Muscle layer of duodenum (tissue), 2 donors: ENCODE measurements around the gene GOLGA6A.
"Not testable (repeated sequence)": the region's sequence is repeated elsewhere in the genome, so short reads cannot be mapped to it uniquely, and the experiment has no call there.

Experiments used
- H3K27ac ChIP-seq: one replicate; pipeline ENCODE4 v1.7.0; 2013; ENCODE audit warnings: mild to moderate bottlenecking, low read length
- H3K27me3 ChIP-seq: one replicate; pipeline ENCODE4 v1.7.0; 2013; ENCODE audit warnings: low read depth, mild to moderate bottlenecking, control low read depth, low read length
- H3K36me3 ChIP-seq, 2 donors: one replicate each; pipeline ENCODE4 v1.7.0; 2013; ENCODE audit warnings: low read length in 2 of 2, control low read depth in 1 of 2, mild to moderate bottlenecking in 1 of 2; ENCODE audit not compliant: insufficient read depth in 2 of 2, control insufficient read depth in 1 of 2
- H3K4me1 ChIP-seq, 2 donors: one replicate each; pipeline ENCODE4 v1.7.0; 2013; ENCODE audit warnings: low read length in 2 of 2, mild to moderate bottlenecking in 2 of 2, control low read depth in 1 of 2, moderate library complexity in 1 of 2; ENCODE audit not compliant: insufficient read depth in 2 of 2, control insufficient read depth in 1 of 2
- H3K4me3 ChIP-seq, 2 donors: one replicate each; pipeline ENCODE4 v1.7.0; 2013; ENCODE audit warnings: low read length in 2 of 2, low read depth in 1 of 2, mild to moderate bottlenecking in 1 of 2
- H3K9me3 ChIP-seq, 2 donors: one replicate each; pipeline ENCODE4 v1.7.0; 2013; ENCODE audit warnings: low read length in 2 of 2, control low read depth in 1 of 2, mild to moderate bottlenecking in 1 of 2; ENCODE audit not compliant: control insufficient read depth in 1 of 2
- donor health status: healthy.

Gene GOLGA6A

GRCh38 chr15:74124759-74125158 is 42.4 kb upstream of the GOLGA6A start:
- Histone ChIP-seq H3K27ac (no peak overlapping the region), H3K36me3 (no peaks in the 10 kb centered on the region), H3K4me1 (peaks cover 0 to 23% of the 10 kb centered on the region in 2 donors), H3K4me3 (no peak overlapping the region), H3K27me3 (peaks cover 37% of the 10 kb centered on the region), H3K9me3 (no peaks in the 10 kb centered on the region)

GRCh38 chr15:74124196-74124595 is 41.8 kb upstream of the GOLGA6A start:
- Histone ChIP-seq H3K4me3 (no peak overlapping the region), H3K27me3 (peaks cover 32% of the 10 kb centered on the region), H3K27ac (no peak overlapping the region), H3K4me1 (peaks cover 0 to 19% of the 10 kb centered on the region in 2 donors), H3K9me3 (no peaks in the 10 kb centered on the region), H3K36me3 (no peaks in the 10 kb centered on the region)

DNA sequence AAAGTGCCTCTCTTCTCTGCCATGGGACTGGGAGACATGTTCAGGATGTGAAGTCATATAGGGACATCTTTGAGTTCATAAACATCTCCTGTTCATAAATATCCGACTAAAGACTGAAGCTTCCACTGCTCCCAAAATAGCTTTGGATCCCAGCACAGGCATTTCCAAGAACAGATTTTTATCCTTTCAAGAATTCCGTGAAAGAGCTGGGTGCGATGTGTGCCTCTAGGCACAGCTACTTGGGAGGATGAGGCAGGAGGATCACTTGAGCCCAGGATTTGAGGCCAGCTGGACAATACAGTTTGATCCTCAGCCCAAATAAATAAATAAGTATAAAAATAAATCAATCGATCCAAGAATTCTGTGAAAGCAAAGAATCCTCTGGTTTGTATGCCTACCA is 41.3 kb upstream of the GOLGA6A start:
- Histone ChIP-seq H3K4me3 (no peak overlapping the region), H3K27me3 (peaks cover 26% of the 10 kb centered on the region), H3K27ac (no peak overlapping the region), H3K4me1 (peaks cover 0 to 14% of the 10 kb centered on the region in 2 donors), H3K9me3 (no peaks in the 10 kb centered on the region), H3K36me3 (no peaks in the 10 kb centered on the region)

DNA sequence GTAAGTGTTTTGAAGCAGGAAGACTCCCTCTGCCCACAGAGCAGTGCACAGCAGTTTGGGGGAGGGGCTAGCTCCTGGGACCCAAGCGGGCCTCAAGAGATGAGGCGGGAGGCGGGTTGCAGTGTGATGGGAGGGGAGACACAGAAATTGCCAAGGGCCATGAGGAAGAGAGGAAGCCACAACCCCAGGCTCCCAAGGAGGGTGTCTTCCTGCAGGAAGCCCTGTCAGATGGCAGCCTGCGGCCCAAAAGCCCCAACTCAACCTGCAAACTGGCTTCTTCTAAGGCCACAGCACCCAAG is 40.7 kb upstream of the GOLGA6A start:
- Histone ChIP-seq H3K27me3 (peaks cover 21% of the 10 kb centered on the region), H3K27ac (no peak overlapping the region), H3K4me1 (peaks cover 0 to 8% of the 10 kb centered on the region in 2 donors), H3K4me3 (no peak overlapping the region), H3K9me3 (no peaks in the 10 kb centered on the region), H3K36me3 (no peaks in the 10 kb centered on the region)

- Histone ChIP-seq H3K27ac (no peak overlapping the region), H3K36me3 (no peaks in the 10 kb centered on the region), H3K27me3 (peaks cover 19% of the 10 kb centered on the region)
Measured at GRCh38 chr15:74122403-74123130, 40.2 kb upstream of the GOLGA6A start.

DNA sequence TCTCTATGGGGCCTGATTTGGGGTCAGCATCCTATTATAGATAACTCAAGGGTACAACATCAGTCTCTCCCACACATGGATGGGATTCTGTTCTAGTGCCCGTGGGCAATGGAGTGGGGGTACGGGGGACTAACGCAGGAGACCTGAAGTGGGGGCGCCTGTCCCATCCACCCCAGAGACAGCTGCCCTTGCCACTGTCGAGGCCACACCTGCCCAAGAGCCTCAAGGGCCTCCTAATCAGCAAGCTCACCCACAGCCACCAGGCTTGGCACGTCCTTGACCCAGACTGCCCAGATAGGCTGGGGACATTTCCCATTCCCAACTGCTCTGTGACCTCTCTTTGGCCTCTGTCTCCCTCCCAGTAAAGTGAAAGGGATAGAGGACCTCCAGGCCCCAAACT is 39.5 kb upstream of the GOLGA6A start:
- Histone ChIP-seq H3K4me3 (no peak overlapping the region), H3K27me3 (peaks cover 19% of the 10 kb centered on the region), H3K27ac (no peak overlapping the region), H3K9me3 (no peaks in the 10 kb centered on the region), H3K36me3 (no peaks in the 10 kb centered on the region), H3K4me1 (no peaks in the 10 kb centered on the region)

More at GRCh38 chr15:74122403-74123130, 40.2 kb upstream of the GOLGA6A start:
- Histone ChIP-seq H3K4me3 (no peak overlapping the region), H3K9me3 (no peaks in the 10 kb centered on the region), H3K4me1 (peaks cover 0 to 5% of the 10 kb centered on the region in 2 donors)

GRCh38 chr15:74121039-74121438 is 38.7 kb upstream of the GOLGA6A start:
- Histone ChIP-seq H3K27me3 (peaks cover 19% of the 10 kb centered on the region), H3K4me1 (no peaks in the 10 kb centered on the region), H3K4me3 (no peak overlapping the region), H3K36me3 (no peaks in the 10 kb centered on the region), H3K9me3 (no peaks in the 10 kb centered on the region), H3K27ac (no peak overlapping the region)

- no peaks in the 10 kb centered on the region for H3K9me3 ChIP-seq
- H3K4me3 ChIP-seq = no peak overlapping the region
- peaks cover 17% of the 10 kb centered on the region for H3K27me3 ChIP-seq
- no peaks in the 10 kb centered on the region for H3K36me3 ChIP-seq
- no peak overlapping the region for H3K27ac ChIP-seq
- H3K4me1 ChIP-seq = no peaks in the 10 kb centered on the region
Measured at GRCh38 chr15:74120426-74120825, 38.1 kb upstream of the GOLGA6A start.

DNA sequence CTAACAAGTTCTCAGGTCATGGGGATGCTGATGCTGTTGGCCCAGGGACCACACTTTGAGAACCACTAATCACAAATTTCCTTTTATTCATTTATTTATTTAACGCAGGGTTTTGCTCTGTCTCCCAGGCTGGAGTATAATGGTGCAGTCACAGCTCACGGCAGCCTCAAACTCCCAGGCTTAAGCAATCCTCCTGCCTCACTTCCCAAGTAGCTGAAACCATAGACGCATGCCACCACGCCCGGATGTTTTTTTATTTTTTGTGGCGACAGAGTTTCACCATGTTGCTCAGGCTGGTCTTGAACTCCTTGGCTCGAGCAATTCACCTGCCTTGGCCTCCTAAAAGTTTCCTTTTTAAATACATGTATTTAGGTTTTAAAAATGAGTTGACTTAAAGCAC is 27.4 kb upstream of the GOLGA6A start:
- H3K27me3 ChIP-seq = no peaks in the 10 kb centered on the region
- no peaks in the 10 kb centered on the region for H3K4me1 ChIP-seq
- H3K4me3 ChIP-seq = no peak overlapping the region
- no peaks in the 10 kb centered on the region for H3K9me3 ChIP-seq
- no peak overlapping the region for H3K27ac ChIP-seq
- H3K36me3 ChIP-seq = no peaks in the 10 kb centered on the region

DNA sequence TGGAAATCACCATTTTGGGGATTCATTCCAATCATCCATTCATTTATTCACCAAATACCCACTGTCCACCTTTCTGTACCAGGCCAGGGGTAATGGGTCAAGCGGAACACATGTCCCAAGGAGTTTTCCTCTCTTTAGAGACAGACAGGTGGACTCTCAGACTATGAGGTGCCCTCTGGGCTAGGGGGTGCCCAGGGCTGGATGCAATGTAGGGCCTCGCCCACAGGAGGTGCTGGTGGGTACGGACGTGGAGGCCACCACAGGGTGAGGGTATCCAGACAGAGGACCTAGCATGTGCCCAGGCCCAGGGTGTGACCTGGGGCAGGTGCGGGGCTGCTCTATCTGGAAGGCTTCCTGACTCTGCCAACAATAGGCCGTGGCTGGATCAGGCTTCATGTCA is 26.3 kb upstream of the GOLGA6A start:
- not testable (repeated sequence) for H3K27me3 ChIP-seq, H3K4me3 ChIP-seq, H3K4me1 ChIP-seq, H3K36me3 ChIP-seq, H3K9me3 ChIP-seq, H3K27ac ChIP-seq

GRCh38 chr15:74108111-74108510 is 25.8 kb upstream of the GOLGA6A start:
- Histone ChIP-seq H3K36me3 (no peaks in the 10 kb centered on the region), H3K4me3 (no peak overlapping the region), H3K9me3 (no peaks in the 10 kb centered on the region), H3K27ac (no peak overlapping the region), H3K27me3 (no peaks in the 10 kb centered on the region), H3K4me1 (no peaks in the 10 kb centered on the region)
